Measurements from ENCODE around the gene TPSAB1.

The TPSAB1 gene

DNA sequence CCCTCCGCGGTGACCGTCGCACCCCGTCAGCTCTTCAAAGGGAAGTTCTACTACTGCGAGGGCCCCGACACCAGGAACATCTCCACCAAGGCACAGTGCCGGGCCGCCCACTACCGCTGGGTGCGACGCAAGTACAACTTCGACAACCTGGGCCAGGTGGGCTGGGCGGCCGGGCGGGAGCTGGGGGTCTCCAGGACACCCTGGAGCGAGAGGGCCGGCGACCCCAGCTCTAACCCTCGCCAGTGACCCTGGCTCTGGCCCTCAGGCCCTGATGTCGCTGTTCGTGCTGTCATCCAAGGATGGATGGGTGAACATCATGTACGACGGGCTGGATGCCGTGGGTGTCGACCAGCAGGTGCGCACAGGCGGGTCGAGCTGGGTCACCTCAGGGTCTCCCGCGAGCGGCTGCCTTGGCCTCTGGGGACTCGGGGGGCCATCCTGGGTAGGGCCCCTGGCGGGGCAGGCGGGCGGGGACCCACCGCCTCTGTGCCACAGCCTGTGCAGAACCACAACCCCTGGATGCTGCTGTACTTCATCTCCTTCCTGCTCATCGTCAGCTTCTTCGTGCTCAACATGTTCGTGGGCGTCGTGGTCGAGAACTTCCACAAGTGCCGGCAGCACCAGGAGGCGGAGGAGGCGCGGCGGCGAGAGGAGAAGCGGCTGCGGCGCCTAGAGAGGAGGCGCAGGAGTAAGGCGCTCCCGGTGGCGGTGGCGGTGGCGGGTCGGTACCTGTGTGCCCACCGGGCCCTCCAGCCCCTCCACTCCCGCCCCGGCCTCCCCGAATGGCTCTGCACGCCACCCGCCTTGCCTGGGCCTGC is 28.8 kb upstream of the TPSAB1 start:
- no peak overlapping the region for H3K9ac ChIP-seq (ENCODE audit: low read depth, low read length)
- no peak overlapping the region for H3K4me3 ChIP-seq (ENCODE audit: low read depth, low read length)
- no peaks in the 10 kb centered on the region for H3K4me1 ChIP-seq (ENCODE audit: control insufficient read depth, insufficient read depth, low read length)
- peaks cover 31% of the 10 kb centered on the region for H3K36me3 ChIP-seq (ENCODE audit: control insufficient read depth, insufficient read depth, low read length)
- no peaks in the 10 kb centered on the region for H3K27me3 ChIP-seq (ENCODE audit: control insufficient read depth, insufficient read depth, low read length)
- no peak overlapping the region for H3K27ac ChIP-seq (ENCODE audit: low read depth, low read length)
- H3K9me3 ChIP-seq (ENCODE audit: control insufficient read depth, insufficient read depth, low read length) = no peaks in the 10 kb centered on the region

DNA sequence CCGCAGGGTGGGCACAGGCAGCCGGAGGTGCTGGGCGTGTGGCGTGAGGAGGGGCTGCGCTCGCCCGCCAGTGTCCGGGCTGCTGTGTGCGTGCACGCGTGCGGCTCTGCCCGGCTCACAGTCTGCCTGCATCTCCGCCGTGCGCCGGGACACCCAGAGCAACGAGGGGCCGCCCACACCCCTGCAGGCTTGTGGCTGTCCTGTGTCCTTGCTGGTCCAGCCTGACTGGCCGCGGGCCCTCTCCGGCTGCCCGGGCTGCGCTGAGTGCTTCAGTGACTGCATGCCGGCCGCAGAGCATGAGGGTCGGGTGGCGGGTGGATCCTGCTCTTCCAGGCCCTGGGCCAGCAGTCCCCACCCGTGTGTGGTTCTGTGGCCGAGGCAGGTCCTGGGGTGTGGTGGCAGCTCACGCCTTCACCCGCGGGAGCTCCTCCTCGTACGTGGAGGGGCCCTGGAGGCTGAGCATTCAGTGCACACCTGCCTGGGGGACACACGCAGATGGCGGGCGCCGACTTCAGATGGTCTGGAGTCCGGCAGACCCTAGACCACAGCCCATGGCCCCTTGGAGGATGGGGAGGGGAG is 27.8 kb upstream of the TPSAB1 start:
- Histone ChIP-seq H3K9ac (ENCODE audit: low read depth, low read length) (no peak overlapping the region), H3K36me3 (ENCODE audit: control insufficient read depth, insufficient read depth, low read length) (peaks cover 40% of the 10 kb centered on the region), H3K27me3 (ENCODE audit: control insufficient read depth, insufficient read depth, low read length) (no peaks in the 10 kb centered on the region), H3K27ac (ENCODE audit: low read depth, low read length) (no peak overlapping the region), H3K4me3 (ENCODE audit: low read depth, low read length) (no peak overlapping the region), H3K9me3 (ENCODE audit: control insufficient read depth, insufficient read depth, low read length) (no peaks in the 10 kb centered on the region), H3K4me1 (ENCODE audit: control insufficient read depth, insufficient read depth, low read length) (no peaks in the 10 kb centered on the region)

DNA sequence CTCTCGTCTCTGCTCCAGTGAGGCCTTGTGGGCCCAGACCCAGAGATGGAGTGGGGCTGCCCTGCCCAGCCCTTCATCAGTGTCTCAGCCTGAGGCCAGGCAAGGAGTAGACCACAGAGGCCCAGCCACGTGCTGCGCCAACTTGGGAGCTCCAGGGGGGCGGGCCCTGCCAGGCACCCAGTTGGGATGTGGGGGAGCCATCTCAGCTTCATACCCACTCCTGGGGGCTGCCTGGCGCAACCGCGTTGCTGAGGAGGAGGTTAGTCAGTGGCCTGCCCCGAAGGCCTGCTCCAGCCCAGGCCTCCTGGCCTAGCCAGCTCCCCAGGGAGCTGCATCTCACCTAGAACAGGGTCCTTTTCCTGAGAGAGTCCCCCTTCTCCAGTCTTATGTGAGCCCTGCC is 27.3 kb upstream of the TPSAB1 start:
- Histone ChIP-seq H3K36me3 (ENCODE audit: control insufficient read depth, insufficient read depth, low read length) (peaks cover 42% of the 10 kb centered on the region), H3K4me1 (ENCODE audit: control insufficient read depth, insufficient read depth, low read length) (no peaks in the 10 kb centered on the region), H3K4me3 (ENCODE audit: low read depth, low read length) (no peak overlapping the region)

DNA sequence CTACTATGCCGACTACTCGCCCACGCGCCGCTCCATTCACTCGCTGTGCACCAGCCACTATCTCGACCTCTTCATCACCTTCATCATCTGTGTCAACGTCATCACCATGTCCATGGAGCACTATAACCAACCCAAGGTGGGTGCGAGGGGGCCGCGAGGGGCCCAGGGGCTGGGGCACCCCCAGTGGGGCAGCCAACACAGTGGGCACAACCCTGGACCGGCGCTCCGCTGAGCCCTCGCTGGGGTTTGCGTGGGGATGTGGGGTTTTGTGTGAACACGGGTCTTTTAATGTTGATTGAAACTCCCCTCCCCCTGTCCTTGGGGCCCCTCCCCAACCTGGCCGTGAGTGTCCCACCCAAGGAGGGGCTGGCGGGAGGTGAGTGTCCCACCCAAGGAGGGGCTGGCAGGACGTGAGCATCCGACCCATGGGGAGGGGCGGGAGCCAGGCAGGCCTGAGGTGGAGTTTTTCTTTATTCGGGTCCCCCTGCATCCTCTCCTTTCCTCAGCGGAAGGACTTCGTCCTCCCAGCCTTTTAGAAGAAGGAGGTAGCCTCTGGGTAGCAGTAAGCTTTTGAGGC is 26.6 kb upstream of the TPSAB1 start:
- H3K27me3 ChIP-seq (ENCODE audit: control insufficient read depth, insufficient read depth, low read length) = no peaks in the 10 kb centered on the region
- H3K4me1 ChIP-seq (ENCODE audit: control insufficient read depth, insufficient read depth, low read length) = no peaks in the 10 kb centered on the region
- H3K9ac ChIP-seq (ENCODE audit: low read depth, low read length) = no peak overlapping the region
- H3K4me3 ChIP-seq (ENCODE audit: low read depth, low read length) = no peak overlapping the region
- H3K36me3 ChIP-seq (ENCODE audit: control insufficient read depth, insufficient read depth, low read length) = peaks cover 38% of the 10 kb centered on the region
- no peaks in the 10 kb centered on the region for H3K9me3 ChIP-seq (ENCODE audit: control insufficient read depth, insufficient read depth, low read length)
- no peak overlapping the region for H3K27ac ChIP-seq (ENCODE audit: low read depth, low read length)

More for the DNA sequence above, 27.3 kb upstream of the TPSAB1 start:
- no peak overlapping the region for H3K9ac ChIP-seq (ENCODE audit: low read depth, low read length)
- no peaks in the 10 kb centered on the region for H3K27me3 ChIP-seq (ENCODE audit: control insufficient read depth, insufficient read depth, low read length)
- H3K9me3 ChIP-seq (ENCODE audit: control insufficient read depth, insufficient read depth, low read length) = no peaks in the 10 kb centered on the region
- no peak overlapping the region for H3K27ac ChIP-seq (ENCODE audit: low read depth, low read length)

DNA sequence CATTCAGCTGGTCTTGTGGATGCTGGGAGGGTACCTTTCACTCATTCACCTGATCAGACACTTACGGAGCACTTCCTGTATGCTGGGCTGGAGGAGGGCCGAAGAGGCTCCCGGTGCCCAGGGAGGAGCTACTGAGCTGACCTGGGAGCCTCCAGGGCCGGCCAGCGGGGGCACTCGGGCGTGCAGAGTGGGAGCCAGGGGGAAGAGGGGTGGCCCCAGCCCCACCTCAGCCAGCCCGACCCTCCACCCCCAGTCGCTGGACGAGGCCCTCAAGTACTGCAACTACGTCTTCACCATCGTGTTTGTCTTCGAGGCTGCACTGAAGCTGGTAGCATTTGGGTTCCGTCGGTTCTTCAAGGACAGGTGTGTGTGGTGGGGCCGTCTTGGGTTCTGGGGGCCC is 25.8 kb upstream of the TPSAB1 start:
- Histone ChIP-seq H3K4me3 (ENCODE audit: low read depth, low read length) (no peak overlapping the region), H3K36me3 (ENCODE audit: control insufficient read depth, insufficient read depth, low read length) (peaks cover 40% of the 10 kb centered on the region), H3K9ac (ENCODE audit: low read depth, low read length) (no peak overlapping the region), H3K9me3 (ENCODE audit: control insufficient read depth, insufficient read depth, low read length) (no peaks in the 10 kb centered on the region), H3K27me3 (ENCODE audit: control insufficient read depth, insufficient read depth, low read length) (no peaks in the 10 kb centered on the region), H3K27ac (ENCODE audit: low read depth, low read length) (no peak overlapping the region), H3K4me1 (ENCODE audit: control insufficient read depth, insufficient read depth, low read length) (no peaks in the 10 kb centered on the region)

DNA sequence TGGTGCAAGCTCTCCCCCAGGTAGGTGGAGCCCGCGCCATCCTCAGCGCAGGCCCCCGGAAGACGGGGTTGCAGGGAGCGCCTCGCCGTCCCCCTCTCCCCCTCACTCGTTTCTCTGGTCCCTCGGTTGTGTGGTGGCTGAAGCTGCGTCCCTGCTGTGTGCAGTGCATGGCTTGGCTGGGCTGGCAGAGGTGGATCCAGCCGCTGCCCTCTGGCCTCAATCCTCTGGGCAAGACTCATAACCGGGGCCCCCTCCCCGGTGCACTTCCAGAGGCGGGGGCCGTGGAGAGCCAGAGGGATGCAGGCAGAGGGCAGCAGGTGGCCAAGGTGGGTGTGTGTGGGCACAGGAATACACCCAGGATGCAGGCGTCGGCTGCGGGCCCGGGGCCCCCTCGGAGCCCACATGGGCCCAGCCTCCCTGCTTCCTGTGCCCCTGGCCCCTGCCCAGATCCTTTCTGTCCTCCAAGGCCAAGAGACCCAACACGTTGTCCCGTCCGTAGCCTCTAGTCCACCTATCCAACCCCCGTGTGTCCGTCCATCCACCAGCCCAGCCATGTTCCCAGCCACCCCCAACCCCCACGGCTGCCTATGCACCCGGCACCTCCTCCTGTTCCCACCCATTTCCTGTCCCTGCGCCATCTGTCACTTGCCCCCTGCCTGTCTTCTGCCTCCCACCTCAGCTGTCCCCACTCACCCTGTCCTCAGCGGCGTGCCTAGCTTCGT is 24.8 kb upstream of the TPSAB1 start:
- no peaks in the 10 kb centered on the region for H3K27me3 ChIP-seq (ENCODE audit: control insufficient read depth, insufficient read depth, low read length)
- H3K27ac ChIP-seq (ENCODE audit: low read depth, low read length) = no peak overlapping the region
- H3K9me3 ChIP-seq (ENCODE audit: control insufficient read depth, insufficient read depth, low read length) = no peaks in the 10 kb centered on the region
- H3K4me3 ChIP-seq (ENCODE audit: low read depth, low read length) = no peak overlapping the region
- peaks cover 46% of the 10 kb centered on the region for H3K36me3 ChIP-seq (ENCODE audit: control insufficient read depth, insufficient read depth, low read length)
- no peak overlapping the region for H3K9ac ChIP-seq (ENCODE audit: low read depth, low read length)
- H3K4me1 ChIP-seq (ENCODE audit: control insufficient read depth, insufficient read depth, low read length) = no peaks in the 10 kb centered on the region

DNA sequence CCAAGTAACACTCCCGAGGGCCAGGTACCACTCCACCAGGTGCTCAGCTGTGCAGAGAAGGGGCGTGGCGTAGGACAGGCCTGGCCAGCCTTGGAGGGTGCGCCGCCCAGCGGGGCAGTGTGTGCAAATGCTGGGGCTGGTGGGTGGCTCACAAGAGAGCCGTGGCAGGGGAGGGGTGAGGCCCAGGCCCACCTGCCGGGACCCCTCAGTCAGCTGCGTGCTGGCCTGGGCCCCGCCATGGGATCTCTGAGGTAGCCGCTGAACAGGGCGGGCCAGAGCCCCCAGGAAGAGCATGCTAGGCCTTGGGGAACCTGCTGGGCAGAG is 24.2 kb upstream of the TPSAB1 start:
- H3K4me3 ChIP-seq (ENCODE audit: low read depth, low read length) = no peak overlapping the region
- no peaks in the 10 kb centered on the region for H3K4me1 ChIP-seq (ENCODE audit: control insufficient read depth, insufficient read depth, low read length)
- H3K27ac ChIP-seq (ENCODE audit: low read depth, low read length) = no peak overlapping the region
- no peak overlapping the region for H3K9ac ChIP-seq (ENCODE audit: low read depth, low read length)
- H3K27me3 ChIP-seq (ENCODE audit: control insufficient read depth, insufficient read depth, low read length) = no peaks in the 10 kb centered on the region
- no peaks in the 10 kb centered on the region for H3K9me3 ChIP-seq (ENCODE audit: control insufficient read depth, insufficient read depth, low read length)
- H3K36me3 ChIP-seq (ENCODE audit: control insufficient read depth, insufficient read depth, low read length) = peaks cover 41% of the 10 kb centered on the region

DNA sequence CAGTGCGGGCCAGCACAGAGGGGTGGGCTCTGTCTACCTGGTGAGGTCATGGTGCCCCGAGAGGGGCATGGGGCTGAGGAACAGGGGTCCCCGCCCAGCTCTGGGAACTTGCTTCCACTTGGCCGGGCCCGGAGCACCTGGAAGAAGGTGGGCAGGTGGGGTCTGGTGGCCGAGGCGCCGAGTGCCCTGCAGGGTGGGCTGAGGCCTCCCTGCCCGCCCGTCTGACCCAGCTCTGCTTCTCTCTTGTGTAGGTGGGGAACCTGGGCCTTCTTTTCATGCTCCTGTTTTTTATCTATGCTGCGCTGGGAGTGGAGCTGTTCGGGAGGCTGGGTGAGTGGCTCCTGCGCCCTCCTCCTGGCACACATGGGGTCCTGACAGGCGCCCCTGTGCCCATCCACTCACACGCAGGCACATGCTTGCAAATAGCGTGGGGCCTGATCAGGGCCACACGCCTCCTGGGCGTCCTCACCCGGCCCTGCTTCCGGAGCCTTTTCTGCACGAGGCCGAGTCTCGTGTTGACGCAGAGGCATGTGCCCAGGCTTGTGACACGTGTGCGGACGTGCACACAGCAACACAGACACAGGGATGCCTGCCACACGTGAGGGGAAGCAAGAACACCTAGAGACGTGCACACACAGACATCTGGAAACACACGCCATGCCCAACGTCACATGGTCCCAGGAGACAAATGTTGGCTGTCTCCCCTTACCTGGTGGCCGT is 23.7 kb upstream of the TPSAB1 start:
- Histone ChIP-seq H3K4me3 (ENCODE audit: low read depth, low read length) (no peak overlapping the region), H3K4me1 (ENCODE audit: control insufficient read depth, insufficient read depth, low read length) (no peaks in the 10 kb centered on the region), H3K9ac (ENCODE audit: low read depth, low read length) (no peak overlapping the region), H3K27me3 (ENCODE audit: control insufficient read depth, insufficient read depth, low read length) (no peaks in the 10 kb centered on the region), H3K9me3 (ENCODE audit: control insufficient read depth, insufficient read depth, low read length) (no peaks in the 10 kb centered on the region), H3K36me3 (ENCODE audit: control insufficient read depth, insufficient read depth, low read length) (peaks cover 38% of the 10 kb centered on the region), H3K27ac (ENCODE audit: low read depth, low read length) (no peak overlapping the region)

DNA sequence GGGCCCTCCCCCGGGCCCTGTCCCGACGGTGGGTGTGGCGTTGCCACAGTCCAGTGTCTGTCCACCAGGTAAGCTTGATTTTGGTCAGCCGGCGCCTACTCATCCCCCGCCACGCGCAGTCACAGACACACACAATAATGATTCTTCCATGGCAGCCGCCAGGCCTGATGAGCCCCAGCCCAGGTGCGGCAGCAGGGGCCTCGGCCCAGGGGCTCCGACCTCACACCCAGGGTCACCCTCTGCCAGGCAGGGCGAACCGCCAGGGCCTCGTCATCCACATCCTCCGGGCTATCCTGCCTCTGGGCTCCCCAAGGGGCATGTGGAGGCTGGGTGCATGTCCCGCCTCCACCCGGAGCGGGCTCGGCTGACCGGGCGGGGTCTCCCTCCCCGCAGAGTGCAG is 23.0 kb upstream of the TPSAB1 start:
- Histone ChIP-seq H3K4me3 (ENCODE audit: low read depth, low read length) (no peak overlapping the region), H3K4me1 (ENCODE audit: control insufficient read depth, insufficient read depth, low read length) (no peaks in the 10 kb centered on the region), H3K27me3 (ENCODE audit: control insufficient read depth, insufficient read depth, low read length) (no peaks in the 10 kb centered on the region), H3K9me3 (ENCODE audit: control insufficient read depth, insufficient read depth, low read length) (no peaks in the 10 kb centered on the region), H3K36me3 (ENCODE audit: control insufficient read depth, insufficient read depth, low read length) (peaks cover 38% of the 10 kb centered on the region), H3K27ac (ENCODE audit: low read depth, low read length) (no peak overlapping the region), H3K9ac (ENCODE audit: low read depth, low read length) (no peak overlapping the region)

DNA sequence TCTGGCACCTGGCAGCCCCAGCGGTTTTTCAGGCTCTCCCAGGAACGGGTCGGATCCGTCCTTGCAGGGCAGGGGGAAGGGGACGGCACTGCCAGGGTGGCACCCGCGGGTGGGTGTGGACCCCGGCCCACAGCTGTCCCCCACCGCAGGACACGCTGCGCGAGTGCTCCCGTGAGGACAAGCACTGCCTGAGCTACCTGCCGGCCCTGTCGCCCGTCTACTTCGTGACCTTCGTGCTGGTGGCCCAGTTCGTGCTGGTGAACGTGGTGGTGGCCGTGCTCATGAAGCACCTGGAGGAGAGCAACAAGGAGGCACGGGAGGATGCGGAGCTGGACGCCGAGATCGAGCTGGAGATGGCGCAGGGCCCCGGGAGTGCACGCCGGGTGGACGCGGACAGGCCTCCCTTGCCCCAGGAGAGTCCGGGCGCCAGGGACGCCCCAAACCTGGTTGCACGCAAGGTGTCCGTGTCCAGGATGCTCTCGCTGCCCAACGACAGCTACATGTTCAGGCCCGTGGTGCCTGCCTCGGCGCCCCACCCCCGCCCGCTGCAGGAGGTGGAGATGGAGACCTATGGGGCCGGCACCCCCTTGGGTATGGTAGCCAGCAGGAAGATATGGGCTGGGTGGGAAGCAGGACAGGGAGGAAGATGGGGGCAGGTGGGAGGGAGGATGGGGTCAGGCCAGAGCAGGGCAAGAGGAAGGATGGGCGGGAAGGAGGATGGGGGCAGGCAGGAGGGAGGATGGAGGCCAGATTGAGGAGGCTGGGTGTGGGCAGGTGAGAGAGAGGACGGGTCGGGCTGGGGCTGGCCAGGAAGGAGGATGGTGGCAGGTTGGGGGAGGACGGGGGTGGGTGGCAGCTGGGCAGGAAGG is 22.2 kb upstream of the TPSAB1 start:
- Histone ChIP-seq H3K4me1 (ENCODE audit: control insufficient read depth, insufficient read depth, low read length) (no peaks in the 10 kb centered on the region), H3K36me3 (ENCODE audit: control insufficient read depth, insufficient read depth, low read length) (peaks cover 38% of the 10 kb centered on the region)

More for the DNA sequence above, 22.2 kb upstream of the TPSAB1 start:
- Histone ChIP-seq H3K27ac (ENCODE audit: low read depth, low read length) (no peak overlapping the region), H3K9me3 (ENCODE audit: control insufficient read depth, insufficient read depth, low read length) (no peaks in the 10 kb centered on the region), H3K27me3 (ENCODE audit: control insufficient read depth, insufficient read depth, low read length) (no peaks in the 10 kb centered on the region), H3K9ac (ENCODE audit: low read depth, low read length) (no peak overlapping the region), H3K4me3 (ENCODE audit: low read depth, low read length) (no peak overlapping the region)
